SIG-M5 treated with dmso at 0.1 percent for 504 hours (cell line): ENCODE measurements around the gene BTBD9.
"Not testable (repeated sequence)": the region's sequence is repeated elsewhere in the genome, so short reads cannot be mapped to it uniquely, and the experiment has no call there.

Experiments
- DNase-seq: peaks from one replicate; lab custom pipeline; 2025; ENCODE audit not compliant: unreplicated experiment; lab: John Stamatoyannopoulos, UW

The BTBD9 gene

DNA sequence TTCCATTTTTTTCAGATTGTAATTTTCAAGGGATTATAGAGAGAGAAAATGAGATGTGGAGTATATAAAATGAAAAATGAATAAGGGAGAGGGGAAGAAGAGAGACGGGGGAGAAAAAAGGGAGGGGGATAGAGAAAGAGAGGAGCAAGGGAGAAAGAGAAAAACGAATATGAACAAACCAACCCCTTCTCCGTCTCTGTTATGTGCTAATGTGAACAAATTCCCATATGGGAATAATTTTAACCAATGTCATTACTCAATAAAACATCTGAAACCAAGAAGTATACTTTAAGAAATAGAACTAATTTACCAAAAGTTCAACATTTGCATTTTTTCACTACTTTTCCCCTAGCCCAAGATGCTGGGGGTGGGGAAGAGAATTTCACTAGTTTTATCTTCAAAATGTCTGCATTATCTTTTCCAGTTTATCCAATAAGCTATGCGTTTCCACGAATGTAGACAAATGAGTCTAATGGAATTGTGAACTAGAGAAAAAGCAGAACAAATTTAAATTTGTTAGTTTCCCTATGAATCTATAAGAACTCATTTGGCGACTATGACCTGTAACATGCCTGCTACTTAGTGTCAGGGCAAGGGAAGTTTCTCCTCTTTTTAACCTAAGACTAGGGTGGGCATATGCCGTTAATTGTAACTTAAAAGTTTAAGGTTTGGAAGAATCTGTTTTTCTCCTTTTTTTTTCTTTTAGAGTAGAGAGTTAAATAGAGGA is 286.3 kb downstream of the BTBD9 start:
- no peak for DNase-seq

DNA sequence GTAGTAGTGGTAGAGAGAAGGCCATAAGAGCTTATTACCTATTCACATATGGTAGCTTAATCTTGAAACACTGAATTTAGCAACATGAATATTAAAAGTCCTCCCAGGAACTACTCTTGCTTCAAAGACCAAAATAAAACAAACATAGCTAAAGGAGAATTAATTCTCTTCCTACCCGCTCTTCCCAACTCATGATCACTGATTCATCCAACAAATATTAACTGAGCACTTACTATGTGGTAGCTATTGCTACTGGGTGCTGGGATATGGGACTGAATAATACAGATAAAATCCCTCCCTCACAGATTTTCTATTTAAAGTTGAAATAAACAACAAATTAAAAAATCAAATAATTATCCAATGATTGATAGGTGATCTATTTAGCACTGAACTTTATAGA is 287.1 kb downstream of the BTBD9 start:
- no peak for DNase-seq

DNA sequence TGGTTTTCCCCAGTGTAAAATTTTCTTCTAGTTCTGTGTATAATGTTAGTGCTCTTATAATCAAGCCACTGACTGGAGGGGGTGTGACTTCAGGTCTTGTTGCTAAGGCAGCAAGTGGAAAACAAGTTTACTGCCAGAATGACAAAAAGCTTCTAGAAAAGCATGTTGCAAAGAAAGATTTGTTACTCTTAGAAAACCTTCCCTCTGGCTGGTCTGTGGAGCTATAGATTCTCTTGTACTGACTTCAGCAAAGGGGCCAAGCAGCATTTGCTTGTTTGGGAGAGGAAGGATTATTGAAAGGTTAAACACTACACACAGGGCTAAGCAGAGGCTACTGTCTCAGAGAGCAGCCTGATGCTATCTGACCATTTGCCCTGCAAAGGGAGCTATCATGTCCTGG is 288.8 kb downstream of the BTBD9 start:
- no peak for DNase-seq

DNA sequence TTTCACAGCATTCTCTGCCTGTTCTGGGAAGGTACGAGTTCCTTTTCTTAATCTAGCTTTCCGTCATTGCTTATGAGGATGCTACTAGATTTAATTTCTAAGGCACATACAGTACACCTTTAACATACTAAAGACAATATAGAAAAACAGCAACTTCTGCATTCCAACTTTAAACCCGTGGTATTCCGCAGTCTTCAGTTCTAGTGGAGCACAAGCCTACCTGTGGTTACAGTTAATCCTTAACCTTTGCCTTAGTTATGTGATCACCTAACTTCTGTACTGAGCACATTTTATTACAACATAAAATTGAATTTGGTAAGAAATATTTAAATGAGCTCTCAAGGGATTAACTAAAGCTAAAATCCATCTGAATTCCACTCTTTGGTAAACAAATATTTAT is 289.5 kb downstream of the BTBD9 start:
- no peak for DNase-seq

DNA sequence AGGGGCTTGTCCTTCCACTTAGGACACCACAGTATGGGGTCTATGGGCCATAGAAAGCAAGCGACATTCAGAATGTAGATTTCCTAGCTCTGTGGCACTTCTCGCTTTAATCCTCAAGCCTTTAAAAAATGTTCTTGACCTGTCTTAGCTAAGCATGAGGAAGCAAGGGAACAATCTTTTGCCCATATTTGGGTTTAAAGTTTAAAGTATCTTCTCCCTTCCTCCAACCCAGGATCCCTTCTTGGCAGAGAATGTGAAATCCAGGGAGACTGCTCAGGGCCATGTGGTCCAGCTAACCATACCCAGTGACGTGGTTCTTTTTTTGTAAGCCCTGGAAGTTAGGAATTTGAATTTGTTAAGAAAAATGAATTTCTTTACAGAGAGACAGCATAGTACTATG is 289.9 kb downstream of the BTBD9 start:
- no peak for DNase-seq

DNA sequence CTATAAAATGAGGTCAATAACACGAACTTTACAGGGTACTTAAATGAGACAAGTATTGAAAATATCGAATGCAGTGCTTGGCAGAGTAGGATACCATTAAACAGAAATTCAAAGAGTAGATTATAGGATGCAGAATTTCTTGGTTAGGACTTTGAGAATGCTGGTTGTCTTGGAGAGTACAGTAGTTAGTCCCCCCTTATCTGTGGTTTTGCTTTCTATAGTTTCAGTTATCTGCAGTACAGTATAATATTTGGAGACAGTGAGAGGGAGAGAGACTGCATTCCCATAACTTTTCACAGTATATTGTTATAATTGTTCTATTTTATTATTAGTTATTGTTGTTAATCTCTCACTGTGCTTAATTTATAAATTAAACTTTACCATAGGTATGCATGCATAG is 290.5 kb downstream of the BTBD9 start:
- DNase-seq: no peak

DNA sequence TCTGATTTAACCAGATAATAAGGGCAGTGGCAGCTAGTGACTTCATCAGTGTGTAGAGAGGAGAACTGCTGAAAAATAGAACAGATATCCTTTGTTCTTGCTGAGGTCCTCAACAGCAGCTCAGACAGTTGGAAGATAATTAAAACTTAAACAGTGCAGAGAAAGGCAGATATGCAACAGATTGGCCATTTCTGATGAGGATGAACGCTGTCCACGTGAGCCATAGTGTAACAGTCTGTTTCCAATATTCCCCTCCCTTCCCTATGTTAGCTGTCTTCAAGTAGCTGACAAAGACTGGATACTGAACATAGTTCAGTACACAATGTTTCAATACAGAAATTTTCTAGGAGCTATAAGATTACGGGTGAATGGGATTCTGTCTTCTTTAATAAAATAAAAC is 291.4 kb downstream of the BTBD9 start:
- DNase-seq: no peak

DNA sequence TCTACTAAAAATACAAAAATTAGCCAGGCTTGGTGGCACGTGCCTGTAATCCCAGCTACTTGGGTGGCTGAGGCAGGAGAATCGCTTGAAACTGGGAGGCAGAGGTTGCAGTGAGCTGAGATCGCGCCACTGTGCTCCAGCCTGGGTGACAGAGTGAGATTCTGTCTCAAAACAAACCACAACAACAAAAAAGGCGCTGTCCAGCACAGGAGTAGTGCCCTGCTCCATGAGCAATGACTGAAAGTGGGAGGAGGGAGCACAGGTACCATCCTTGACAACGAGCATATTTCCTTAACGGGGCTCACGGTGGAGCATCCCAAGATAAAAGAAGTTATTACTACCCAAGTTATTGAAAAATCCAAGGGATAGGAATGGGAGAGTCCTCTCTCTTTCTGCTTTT is 291.9 kb downstream of the BTBD9 start:
- DNase-seq: not testable (repeated sequence)

DNA sequence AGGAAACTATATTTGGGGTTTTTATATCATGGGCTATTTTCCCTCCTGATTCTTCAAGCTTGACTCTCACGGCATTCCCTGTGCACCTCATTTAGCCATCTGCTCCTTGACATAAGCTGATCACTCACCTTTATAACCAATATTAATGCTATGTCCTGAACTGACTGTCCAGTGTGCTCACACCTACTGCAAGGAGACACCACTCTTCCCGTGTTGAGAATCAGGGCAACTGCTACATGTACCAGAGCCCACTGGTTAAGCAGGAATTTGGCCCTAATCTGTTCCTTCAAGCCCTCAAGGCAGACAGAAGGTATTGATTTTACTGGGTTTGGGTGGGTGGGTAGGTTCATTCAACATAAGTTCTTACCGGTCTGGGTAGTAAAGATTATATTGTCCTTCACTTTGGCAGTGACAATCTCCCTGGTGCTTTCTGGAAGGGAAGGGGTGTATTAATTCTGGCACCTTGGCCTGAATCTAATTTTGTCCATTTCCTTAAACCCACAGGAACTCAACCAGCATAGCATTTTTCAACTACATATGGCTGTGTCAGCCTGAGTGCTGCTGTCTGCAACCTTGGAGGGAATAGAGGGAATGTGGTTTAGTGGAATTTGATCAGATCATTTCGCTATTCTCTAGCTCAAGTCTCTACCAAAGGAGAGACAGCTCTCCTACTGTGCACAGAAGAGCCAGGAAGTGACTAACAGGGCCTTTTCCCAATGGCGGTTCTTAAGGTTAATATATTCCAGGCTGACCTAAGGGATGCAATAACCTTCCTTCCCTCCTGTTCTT is 293.2 kb downstream of the BTBD9 start:
- DNase-seq: no peak

DNA sequence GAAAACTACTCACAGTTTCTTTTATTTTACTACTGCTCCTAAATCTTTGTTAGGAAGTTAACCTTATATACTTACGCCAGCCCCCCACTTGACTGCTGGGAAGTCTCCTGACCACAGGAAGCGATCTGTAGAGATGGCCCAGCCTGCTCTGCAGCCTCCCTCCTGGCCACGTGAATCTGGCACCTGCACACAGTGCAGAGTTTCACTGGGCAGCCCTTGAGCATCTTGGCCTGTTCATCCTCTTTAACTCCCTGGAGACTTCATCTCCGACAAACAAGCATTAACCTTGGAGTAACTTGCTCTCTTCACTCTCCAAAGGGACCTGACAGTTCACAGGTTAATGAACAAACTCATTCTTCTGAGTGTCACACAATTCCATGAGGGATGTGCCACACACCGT is 294.1 kb downstream of the BTBD9 start:
- DNase-seq: no peak

DNA sequence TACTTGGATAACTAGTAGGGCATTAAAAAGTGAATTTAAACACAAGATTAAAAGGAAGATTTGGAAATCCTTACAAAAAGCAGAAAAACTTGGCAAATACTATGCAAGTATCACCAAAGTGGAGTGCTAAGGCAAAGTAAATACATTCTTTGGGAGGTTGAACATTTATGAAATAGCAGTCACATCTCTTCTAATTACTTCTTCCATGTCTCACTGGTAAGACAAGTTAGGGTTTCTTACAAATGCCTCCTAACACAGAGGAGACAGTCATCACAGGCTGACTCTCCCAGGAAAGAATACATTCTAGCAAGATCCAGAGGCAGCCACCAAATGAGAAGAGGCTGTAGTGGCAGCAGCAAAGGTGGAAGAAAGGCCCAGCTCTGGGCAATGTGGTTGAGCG is 298.2 kb downstream of the BTBD9 start:
- no peak for DNase-seq

DNA sequence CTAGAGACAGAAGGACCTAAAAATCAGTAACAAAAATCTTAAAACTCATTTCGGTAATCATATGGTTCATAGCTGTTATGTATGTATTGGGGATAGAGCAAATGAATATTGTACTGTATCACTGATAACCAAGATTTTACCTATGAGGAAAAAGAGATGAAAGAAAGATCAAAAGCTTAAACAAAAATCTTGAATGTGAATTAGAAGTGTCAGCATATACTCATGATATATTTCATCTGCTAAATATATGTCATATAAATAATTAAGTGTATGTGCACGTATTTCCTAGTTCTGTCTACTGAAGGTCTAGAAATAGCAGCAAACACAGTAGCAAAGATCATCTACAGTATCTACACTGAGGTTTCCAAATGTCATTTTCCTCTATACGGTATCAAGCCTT is 299.8 kb downstream of the BTBD9 start:
- DNase-seq: no peak

DNA sequence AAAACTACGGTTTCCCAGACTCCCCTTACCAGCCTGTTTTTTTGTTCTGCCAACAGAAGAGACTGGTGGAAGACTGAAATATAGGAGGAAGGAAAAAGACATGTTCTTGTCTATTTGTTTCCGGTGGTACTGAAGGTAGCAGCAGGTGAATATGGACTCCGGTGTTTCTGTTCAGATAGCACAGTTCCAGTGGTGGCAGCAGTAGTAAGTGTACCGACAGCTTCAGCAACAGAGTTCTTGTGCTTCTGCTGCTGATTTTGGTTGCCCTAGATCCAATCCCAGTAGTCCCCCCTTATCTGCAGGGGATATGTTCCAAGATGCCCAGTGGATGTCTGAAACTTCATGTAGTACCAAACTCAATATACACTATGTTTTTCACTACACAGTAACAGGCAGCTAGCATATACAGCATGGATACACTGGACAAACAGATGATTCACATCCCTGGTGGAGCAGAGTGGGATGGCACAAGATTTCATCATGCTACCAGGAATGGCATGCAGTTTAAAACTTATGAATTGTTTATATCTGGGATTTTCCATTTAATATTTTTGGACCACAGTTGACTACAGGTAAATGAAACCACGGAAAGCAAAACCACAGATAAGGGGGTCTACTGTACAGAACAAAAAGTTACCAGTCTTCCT is 301.8 kb downstream of the BTBD9 start:
- no peak for DNase-seq

DNA sequence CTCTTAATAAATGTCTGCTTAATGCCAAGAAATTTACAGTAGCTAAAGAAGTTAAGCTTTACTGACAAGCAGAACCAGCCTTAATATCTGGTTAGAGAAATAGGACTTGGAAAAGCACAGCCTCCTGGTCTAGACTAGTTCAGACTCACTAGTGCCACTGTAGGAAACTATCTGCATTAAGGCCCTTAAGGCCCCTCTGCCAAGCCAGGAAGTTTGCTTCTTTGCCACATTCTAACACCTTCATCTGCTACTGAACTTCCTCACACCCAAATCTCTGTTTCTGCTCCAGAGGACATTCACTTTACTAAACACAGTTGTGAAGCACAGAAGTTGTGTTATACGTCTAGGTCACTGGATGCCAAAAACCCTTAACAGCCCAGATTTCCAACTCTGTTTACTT is 302.8 kb downstream of the BTBD9 start:
- DNase-seq: no peak

DNA sequence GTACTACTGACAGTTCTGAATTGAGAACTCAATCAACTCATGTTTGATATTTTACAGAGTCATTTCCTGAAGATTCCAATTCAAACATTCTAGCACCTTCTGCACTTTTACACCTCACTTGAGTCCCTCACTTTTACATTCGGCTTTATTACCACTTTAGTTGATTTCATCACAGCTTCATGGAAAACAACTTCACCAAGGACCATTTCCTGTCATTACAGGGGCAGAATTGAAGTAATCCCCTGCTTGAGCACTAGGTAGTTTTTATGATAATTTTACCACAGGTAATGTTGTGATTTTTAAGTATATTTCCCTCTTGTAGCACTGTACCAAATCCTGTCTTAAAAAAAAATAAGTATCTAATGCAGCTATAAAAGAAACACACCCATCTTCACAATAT is 312.9 kb downstream of the BTBD9 start:
- DNase-seq: no peak

DNA sequence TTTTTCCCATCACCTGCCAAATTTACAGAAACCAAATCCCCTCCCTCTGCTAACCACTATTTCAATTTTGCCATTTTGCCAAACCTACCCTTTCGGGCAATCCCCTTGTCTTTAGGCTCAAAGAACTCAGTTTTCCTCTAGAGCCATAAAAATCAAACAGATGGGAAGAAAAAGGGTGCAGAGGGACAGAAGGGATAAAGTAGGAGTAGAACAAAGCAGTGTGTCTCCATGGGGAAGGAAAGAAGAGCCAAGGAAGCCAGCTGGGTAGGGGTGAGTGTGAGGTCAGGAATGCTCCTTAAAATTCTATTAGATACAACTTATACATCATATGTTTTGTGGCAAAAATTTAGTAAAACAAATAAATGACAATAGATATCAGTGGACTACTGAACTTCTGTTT is 316.5 kb downstream of the BTBD9 start:
- no peak for DNase-seq

DNA sequence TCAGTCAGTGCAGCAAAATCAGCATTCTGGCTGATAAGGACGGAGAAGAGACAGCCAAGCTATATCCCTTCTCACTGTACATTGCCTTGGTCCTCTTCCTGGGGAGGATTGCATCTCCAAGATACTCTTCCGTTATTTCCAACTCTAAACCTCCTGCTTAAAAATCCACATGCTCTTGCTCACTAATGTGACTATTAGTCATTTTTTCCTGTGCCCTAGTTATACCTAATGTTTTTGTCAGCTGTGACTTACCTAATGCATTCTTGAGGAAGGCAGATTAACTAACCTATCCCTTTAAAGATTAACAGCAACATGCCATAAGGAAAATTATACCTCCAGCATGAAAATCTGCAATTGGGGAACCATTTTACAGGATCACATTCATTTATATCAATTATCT is 317.6 kb downstream of the BTBD9 start:
- no peak for DNase-seq

DNA sequence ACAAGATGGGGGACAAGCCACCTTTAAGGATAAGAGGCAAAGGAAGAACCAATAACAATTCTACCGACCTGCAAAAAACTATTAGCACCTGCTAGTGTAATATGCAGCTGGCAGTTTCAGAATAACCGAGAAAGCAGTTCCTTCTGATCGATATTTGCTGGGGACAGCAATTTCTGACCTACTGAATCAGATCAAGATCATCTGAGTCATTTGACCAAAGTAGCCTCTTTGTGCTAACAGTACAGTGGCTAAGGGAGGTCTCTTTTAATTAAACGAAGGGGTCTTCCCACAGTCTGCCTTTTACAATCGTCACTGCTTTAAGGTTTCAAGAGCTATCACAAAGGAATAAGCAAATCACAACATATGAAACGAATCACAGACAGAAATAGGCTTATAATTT is 318.9 kb downstream of the BTBD9 start:
- DNase-seq: no peak

DNA sequence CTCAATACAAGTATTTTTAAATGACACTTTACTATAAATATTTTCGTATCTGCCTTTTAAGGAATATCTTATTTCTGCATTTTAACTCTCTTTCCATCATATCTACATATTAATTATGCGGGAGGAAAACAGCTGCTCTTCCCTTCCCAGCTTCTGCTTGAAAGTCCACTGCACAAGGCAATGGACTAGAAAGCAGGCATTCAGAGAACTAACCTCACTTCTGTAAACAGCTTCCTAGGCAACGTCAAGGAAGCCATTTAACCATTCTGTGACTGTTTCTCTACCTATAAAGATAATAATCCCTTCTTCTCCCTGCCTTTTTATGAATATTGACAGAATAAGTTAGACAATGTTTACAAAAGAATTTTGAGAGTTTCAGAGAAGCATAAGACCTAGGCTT is 319.4 kb downstream of the BTBD9 start:
- DNase-seq: no peak

DNA sequence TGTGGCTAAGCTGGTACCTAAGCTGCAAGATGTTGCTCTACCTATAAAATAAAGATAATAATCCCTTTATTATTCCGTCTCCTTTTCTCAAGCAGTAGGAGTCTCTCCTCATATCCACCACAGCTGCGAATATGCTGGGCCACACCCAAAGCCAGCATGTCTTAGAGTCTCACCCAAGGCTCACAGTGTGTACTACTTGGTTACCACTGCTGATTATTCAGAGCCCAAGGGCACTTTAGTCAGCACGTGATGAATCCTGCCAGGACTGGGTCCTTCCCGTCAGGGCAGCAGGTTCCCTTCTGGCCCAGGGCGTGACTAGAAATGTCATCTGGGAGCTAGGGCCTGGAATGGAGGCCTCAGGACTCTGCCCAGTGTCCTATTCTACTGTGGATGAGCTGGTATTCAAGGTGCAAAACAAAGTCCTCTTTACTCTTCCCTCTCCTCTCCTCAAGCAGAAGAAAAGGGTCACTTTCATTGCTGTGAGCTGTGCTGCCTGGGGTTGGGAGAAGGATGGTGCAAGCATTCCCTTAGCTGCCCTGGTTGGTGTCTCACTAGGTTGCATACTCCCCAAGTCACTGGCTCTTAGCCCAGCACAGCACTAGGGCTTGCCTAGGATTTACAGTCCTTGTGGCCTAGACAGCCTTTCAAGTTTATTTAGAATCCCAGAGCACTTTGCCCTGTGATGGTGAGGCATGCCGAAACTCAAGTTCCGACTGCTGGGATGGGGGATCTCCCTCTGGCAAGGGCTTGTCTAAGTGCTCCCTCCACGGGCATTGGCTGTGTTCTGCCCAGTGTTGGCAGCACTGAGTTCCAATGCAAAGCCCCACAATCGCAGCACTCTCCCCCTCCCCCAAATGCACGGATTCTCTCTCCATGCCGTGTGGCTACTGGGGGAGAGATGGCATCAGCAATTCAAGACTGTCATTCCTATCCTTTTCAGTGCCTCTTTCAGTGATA is 320.2 kb downstream of the BTBD9 start:
- no peak for DNase-seq
